WTC11 (cell line): ENCODE measurements around the gene MGMT.

Experiments used
- ETV6 ChIP-seq: sonication (generic); formaldehyde crosslinking; IDR thresholded peaks from 2 replicates; pipeline ENCODE4 v1.8.1; 2022; ENCODE audit warnings: mild to moderate bottlenecking, missing genetic modification reagents
- IRF2 ChIP-seq: sonication (generic); formaldehyde crosslinking; IDR thresholded peaks from 2 replicates; pipeline ENCODE4 v1.8.0; 2022; ENCODE audit warnings: low read depth, missing genetic modification reagents, borderline replicate concordance
- NFATC4 ChIP-seq: fragments of 250-450 bp; sonication (Bioruptor Pico); IDR thresholded peaks from 2 replicates; pipeline ENCODE4 v1.9.0; 2021; ENCODE audit warnings: mild to moderate bottlenecking
- NR3C1 ChIP-seq: sonication (generic); formaldehyde crosslinking; conservative IDR thresholded peaks from 2 replicates; pipeline ENCODE4 v1.8.1; 2023; ENCODE audit warnings: low read depth, mild to moderate bottlenecking, missing genetic modification reagents
- ZNF423 ChIP-seq: fragments of 250-450 bp; sonication (Bioruptor Pico); IDR thresholded peaks from 2 replicates; pipeline ENCODE4 v2.1.2; 2022; ENCODE audit warnings: mild to moderate bottlenecking, moderate library complexity
- TF ChIP-seq, protein P1 (sequence below): fragments of 200-600 bp; IDR thresholded peaks from 2 replicates; pipeline ENCODE4 v1.8.0; 2022; ENCODE audit warnings: antibody characterized with exemption
- TF ChIP-seq, protein P2 (sequence below): sonication (generic); formaldehyde crosslinking; IDR thresholded peaks from 2 replicates; pipeline ENCODE4 v1.8.1; 2023; ENCODE audit warnings: mild to moderate bottlenecking, missing genetic modification reagents, moderate library complexity
- TF ChIP-seq, protein P3 (sequence below): sonication (generic); formaldehyde crosslinking; conservative IDR thresholded peaks from 2 replicates; pipeline ENCODE4 v1.8.1; 2022; ENCODE audit warnings: mild to moderate bottlenecking, missing genetic modification reagents
- TF ChIP-seq, protein P4 (sequence below): sonication (generic); formaldehyde crosslinking; conservative IDR thresholded peaks from 2 replicates; pipeline ENCODE4 v1.8.1; 2023; ENCODE audit warnings: mild to moderate bottlenecking, low read depth, missing genetic modification reagents, moderate library complexity
- TF ChIP-seq, protein P5 (sequence below): sonication (generic); formaldehyde crosslinking; IDR thresholded peaks from 2 replicates; pipeline ENCODE4 v1.8.0; 2022; ENCODE audit warnings: mild to moderate bottlenecking, missing genetic modification reagents

DNA sequence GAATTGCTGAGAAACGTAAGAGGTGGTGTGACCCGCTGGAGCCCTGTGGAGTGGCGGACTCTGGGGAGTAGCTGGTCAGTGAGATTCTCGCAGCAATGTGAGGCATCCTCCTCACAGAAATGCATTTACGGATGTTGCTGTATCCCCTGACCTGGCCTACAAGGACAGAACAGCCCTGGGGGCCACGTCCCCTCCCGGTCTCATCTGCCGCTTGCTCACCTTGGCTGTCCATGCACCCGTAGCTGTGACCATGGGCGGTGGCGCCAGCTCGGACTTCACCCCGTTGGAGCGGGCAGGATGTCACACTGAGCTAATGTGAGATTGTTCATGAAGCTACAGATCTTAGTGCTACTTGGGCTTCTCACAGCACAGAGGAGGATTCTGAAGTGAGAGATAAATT lies 303.2 kb downstream of the MGMT start:
- TF ChIP-seq, protein P1, sequence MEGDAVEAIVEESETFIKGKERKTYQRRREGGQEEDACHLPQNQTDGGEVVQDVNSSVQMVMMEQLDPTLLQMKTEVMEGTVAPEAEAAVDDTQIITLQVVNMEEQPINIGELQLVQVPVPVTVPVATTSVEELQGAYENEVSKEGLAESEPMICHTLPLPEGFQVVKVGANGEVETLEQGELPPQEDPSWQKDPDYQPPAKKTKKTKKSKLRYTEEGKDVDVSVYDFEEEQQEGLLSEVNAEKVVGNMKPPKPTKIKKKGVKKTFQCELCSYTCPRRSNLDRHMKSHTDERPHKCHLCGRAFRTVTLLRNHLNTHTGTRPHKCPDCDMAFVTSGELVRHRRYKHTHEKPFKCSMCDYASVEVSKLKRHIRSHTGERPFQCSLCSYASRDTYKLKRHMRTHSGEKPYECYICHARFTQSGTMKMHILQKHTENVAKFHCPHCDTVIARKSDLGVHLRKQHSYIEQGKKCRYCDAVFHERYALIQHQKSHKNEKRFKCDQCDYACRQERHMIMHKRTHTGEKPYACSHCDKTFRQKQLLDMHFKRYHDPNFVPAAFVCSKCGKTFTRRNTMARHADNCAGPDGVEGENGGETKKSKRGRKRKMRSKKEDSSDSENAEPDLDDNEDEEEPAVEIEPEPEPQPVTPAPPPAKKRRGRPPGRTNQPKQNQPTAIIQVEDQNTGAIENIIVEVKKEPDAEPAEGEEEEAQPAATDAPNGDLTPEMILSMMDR = no peak
- TF ChIP-seq ZNF423 (no peak), NR3C1 (CRISPR knock-in tag) (no peak), ETV6 (CRISPR knock-in tag) (no peak), IRF2 (no peak), NFATC4 (CRISPR knock-in tag) (no peak)
- TF ChIP-seq, protein P2, sequence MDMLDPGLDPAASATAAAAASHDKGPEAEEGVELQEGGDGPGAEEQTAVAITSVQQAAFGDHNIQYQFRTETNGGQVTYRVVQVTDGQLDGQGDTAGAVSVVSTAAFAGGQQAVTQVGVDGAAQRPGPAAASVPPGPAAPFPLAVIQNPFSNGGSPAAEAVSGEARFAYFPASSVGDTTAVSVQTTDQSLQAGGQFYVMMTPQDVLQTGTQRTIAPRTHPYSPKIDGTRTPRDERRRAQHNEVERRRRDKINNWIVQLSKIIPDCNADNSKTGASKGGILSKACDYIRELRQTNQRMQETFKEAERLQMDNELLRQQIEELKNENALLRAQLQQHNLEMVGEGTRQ (CRISPR knock-in tag) = no peak
- TF ChIP-seq, protein P3, sequence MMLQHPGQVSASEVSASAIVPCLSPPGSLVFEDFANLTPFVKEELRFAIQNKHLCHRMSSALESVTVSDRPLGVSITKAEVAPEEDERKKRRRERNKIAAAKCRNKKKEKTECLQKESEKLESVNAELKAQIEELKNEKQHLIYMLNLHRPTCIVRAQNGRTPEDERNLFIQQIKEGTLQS (CRISPR knock-in tag) = no peak
- TF ChIP-seq, protein P4, sequence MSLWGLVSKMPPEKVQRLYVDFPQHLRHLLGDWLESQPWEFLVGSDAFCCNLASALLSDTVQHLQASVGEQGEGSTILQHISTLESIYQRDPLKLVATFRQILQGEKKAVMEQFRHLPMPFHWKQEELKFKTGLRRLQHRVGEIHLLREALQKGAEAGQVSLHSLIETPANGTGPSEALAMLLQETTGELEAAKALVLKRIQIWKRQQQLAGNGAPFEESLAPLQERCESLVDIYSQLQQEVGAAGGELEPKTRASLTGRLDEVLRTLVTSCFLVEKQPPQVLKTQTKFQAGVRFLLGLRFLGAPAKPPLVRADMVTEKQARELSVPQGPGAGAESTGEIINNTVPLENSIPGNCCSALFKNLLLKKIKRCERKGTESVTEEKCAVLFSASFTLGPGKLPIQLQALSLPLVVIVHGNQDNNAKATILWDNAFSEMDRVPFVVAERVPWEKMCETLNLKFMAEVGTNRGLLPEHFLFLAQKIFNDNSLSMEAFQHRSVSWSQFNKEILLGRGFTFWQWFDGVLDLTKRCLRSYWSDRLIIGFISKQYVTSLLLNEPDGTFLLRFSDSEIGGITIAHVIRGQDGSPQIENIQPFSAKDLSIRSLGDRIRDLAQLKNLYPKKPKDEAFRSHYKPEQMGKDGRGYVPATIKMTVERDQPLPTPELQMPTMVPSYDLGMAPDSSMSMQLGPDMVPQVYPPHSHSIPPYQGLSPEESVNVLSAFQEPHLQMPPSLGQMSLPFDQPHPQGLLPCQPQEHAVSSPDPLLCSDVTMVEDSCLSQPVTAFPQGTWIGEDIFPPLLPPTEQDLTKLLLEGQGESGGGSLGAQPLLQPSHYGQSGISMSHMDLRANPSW (CRISPR knock-in tag) = no peak
- TF ChIP-seq, protein P5, sequence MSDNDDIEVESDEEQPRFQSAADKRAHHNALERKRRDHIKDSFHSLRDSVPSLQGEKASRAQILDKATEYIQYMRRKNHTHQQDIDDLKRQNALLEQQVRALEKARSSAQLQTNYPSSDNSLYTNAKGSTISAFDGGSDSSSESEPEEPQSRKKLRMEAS (CRISPR knock-in tag) = no peak
